Fibroblast of the aortic adventitia (primary cell): ENCODE measurements around the gene SCP2. TPM values are rescaled to one million over a fixed set of nuclear protein-coding genes. Genes with fewer than 3 reads are reported as not detected.

Experiments used
- DNase-seq: peaks from one replicate; pipeline ENCODE4 v3.0.0-alpha.2; 2010; ENCODE audit warnings: low read depth
- H3K4me3 ChIP-seq: 2 replicates; pipeline ENCODE4 v1.5.1; 2011; ENCODE audit warnings: low read depth, mild to moderate bottlenecking, control low read depth, low read length, moderate library complexity
- CTCF ChIP-seq: IDR thresholded peaks from 2 replicates; pipeline ENCODE4 v1.5.1; 2011; ENCODE audit warnings: mild to moderate bottlenecking, low read length, control low read depth, inconsistent platforms; ENCODE audit not compliant: insufficient read depth
- total RNA-seq: library from RNA; depleted of rRNA; stranded (reverse); fragments of >200 nt; gene quantifications from 2 replicates; pipeline ENCODE4 v1.2.3, GENCODE V29; 2012; ENCODE audit warnings: low replicate concordance

SCP2 gene
- total RNA-seq, 1 donor: 188 TPM

DNA sequence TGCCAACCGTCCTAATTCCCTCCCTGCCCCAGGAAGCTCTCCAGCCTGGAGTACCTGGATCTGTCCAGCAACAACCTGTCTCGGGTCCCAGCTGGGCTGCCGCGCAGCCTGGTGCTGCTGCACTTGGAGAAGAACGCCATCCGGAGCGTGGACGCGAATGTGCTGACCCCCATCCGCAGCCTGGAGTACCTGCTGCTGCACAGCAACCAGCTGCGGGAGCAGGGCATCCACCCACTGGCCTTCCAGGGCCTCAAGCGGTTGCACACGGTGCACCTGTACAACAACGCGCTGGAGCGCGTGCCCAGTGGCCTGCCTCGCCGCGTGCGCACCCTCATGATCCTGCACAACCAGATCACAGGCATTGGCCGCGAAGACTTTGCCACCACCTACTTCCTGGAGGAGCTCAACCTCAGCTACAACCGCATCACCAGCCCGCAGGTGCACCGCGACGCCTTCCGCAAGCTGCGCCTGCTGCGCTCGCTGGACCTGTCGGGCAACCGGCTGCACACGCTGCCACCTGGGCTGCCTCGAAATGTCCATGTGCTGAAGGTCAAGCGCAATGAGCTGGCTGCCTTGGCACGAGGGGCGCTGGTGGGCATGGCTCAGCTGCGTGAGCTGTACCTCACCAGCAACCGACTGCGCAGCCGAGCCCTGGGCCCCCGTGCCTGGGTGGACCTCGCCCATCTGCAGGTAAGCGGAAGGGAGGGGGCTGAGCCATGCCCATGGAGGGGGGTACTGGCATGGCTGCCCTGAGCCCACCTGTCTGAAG is 151.4 kb downstream of the SCP2 start:
- no peak overlapping the region for H3K4me3 ChIP-seq
- no peak for DNase-seq
- no peak for TF ChIP-seq CTCF

GRCh38 chr1:53079251-53079650 is 152.2 kb downstream of the SCP2 start:
- TF ChIP-seq CTCF: no peak
- H3K4me3 ChIP-seq: no peak overlapping the region
- no peak for DNase-seq

DNA sequence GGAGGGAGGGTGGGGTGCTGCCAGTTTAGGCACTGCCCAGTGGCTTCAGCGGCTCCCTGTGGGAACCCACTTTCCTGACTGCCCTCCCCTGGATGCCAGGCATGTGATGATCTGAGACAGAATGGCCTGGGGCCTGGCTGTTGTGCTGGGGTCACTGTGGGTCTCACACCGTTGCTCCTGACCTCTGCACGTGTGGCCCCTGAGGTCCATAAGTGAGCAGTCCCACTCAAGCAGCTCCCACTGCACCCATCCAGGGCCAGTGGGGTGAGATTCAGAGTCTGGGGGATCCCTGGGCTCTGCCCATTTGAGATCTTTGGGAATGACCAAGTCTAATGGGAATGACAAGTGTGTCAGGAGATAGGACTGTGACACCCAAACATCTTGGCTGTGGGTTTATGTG is 153.0 kb downstream of the SCP2 start:
- H3K4me3 ChIP-seq: no peak overlapping the region
- no peak for DNase-seq
- no peak for TF ChIP-seq CTCF

DNA sequence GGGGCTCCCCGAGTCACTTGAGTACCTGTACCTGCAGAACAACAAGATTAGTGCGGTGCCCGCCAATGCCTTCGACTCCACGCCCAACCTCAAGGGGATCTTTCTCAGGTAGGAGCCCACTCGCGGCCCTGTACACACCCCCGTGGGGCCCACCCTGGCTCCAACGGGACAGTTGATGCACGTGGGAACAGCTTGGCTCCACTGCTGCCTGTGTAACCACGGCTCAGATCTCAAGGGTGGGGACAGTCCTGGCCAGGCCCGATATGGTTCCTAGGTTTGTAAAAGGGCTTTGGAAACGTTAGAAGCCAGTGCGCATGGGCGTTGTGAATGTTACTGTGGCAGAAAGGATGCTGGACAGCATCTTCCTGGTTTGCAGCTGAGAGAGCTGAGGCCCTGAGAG is 153.7 kb downstream of the SCP2 start:
- DNase-seq: no peak
- no peak for TF ChIP-seq CTCF
- no peak overlapping the region for H3K4me3 ChIP-seq

GRCh38 chr1:53081384-53082066 is 154.4 kb downstream of the SCP2 start:
- no peak for TF ChIP-seq CTCF
- no peak overlapping the region for H3K4me3 ChIP-seq
- DNase-seq: no peak

- no peak for DNase-seq
- H3K4me3 ChIP-seq: no peak overlapping the region
- no peak for TF ChIP-seq CTCF
Observed at GRCh38 chr1:53082826-53083455, 155.9 kb downstream of the SCP2 start.
